Thoracic aorta (tissue), 2 donors: ENCODE data around the gene NANOS3. TPM values are rescaled to one million over a fixed set of nuclear protein-coding genes. Genes with fewer than 3 reads are reported as not detected.
A peak's percentile ranks its signal among the peaks of the same experiment; 100 is the strongest.

Experiments used
- ATAC-seq: fragments of 150-250 bp; one replicate; pipeline ENCODE4 v1.8.0; 2017; ENCODE audit warnings: low read depth; ENCODE audit not compliant: insufficient number of reproducible peaks, low FRiP score
- DNase-seq: peaks from one replicate; pipeline ENCODE4 v3.0.0-alpha.2; 2020; ENCODE audit warnings: low spot score
- H3K27ac ChIP-seq, 2 donors: fragments of 200-600 bp; sonication (generic); 1 replicate in 1 of 2; 2 replicates in 1 of 2; pipeline ENCODE4 v1.5.1; 2016; ENCODE audit warnings: mild to moderate bottlenecking in 2 of 2, moderate library complexity in 2 of 2
- H3K27me3 ChIP-seq: fragments of 200-600 bp; sonication (generic); replicated peaks from 2 replicates; pipeline ENCODE4 v1.6.0; 2016; ENCODE audit warnings: mild to moderate bottlenecking; ENCODE audit not compliant: insufficient read depth
- H3K36me3 ChIP-seq: fragments of 200-600 bp; sonication (generic); one replicate; pipeline ENCODE4 v1.5.1; 2016
- H3K4me1 ChIP-seq, 2 donors: fragments of 200-600 bp; sonication (generic); 1 replicate in 1 of 2; 2 replicates in 1 of 2; pipeline versions ENCODE4 v1.5.1 to v1.6.0; 2016; ENCODE audit warnings: low read depth in 2 of 2, mild to moderate bottlenecking in 1 of 2; ENCODE audit not compliant: control insufficient read depth in 1 of 2
- H3K4me3 ChIP-seq: fragments of 200-600 bp; sonication (generic); 2 replicates; pipeline ENCODE4 v1.5.1; 2016; ENCODE audit warnings: mild to moderate bottlenecking
- H3K9me3 ChIP-seq: fragments of 200-600 bp; sonication (generic); 2 replicates; pipeline ENCODE4 v1.5.1; 2016
- total RNA-seq, 2 donors: library from RNA; depleted of rRNA; stranded (reverse); fragments of >200 nt; gene quantifications; one replicate each; pipeline versions ENCODE4 v1.1.0 to v1.2.3, GENCODE V29; 2016
- TF ChIP-seq, protein P1 (sequence below): fragments of 200-600 bp; sonication (generic); IDR thresholded peaks from one replicate; pipeline ENCODE4 v1.5.1; 2019; ENCODE audit warnings: antibody characterized with exemption

The NANOS3 gene
- total RNA-seq, 2 donors from 2014 or later, result not detected

GRCh38 chr19:13902993-13903555 lies 26.1 kb downstream of the NANOS3 start:
- DNase-seq (no peak), ATAC-seq (no peak)
- TF ChIP-seq, protein P1, sequence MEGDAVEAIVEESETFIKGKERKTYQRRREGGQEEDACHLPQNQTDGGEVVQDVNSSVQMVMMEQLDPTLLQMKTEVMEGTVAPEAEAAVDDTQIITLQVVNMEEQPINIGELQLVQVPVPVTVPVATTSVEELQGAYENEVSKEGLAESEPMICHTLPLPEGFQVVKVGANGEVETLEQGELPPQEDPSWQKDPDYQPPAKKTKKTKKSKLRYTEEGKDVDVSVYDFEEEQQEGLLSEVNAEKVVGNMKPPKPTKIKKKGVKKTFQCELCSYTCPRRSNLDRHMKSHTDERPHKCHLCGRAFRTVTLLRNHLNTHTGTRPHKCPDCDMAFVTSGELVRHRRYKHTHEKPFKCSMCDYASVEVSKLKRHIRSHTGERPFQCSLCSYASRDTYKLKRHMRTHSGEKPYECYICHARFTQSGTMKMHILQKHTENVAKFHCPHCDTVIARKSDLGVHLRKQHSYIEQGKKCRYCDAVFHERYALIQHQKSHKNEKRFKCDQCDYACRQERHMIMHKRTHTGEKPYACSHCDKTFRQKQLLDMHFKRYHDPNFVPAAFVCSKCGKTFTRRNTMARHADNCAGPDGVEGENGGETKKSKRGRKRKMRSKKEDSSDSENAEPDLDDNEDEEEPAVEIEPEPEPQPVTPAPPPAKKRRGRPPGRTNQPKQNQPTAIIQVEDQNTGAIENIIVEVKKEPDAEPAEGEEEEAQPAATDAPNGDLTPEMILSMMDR, result no peak
- Histone ChIP-seq H3K27me3 (no peaks in the 10 kb centered on the region), H3K4me1 (peaks cover 7 to 16% of the 10 kb centered on the region in 2 donors), H3K9me3 (no peaks in the 10 kb centered on the region), H3K4me3 (no peak overlapping the region), H3K27ac (no peak overlapping the region), H3K36me3 (no peaks in the 10 kb centered on the region)

- ATAC-seq, result peak; percentile 68
- DNase-seq, result peak; percentile 61
- Histone ChIP-seq H3K9me3 (no peaks in the 10 kb centered on the region), H3K27ac (peak within 1 kb of the TSS in 1 of 2 donors; percentile 13), H3K4me1 (peaks cover 7 to 16% of the 10 kb centered on the region in 2 donors), H3K4me3 (peak within 1 kb of the TSS; percentile 78), H3K36me3 (peaks cover 3% of the 10 kb centered on the region), H3K27me3 (no peaks in the 10 kb centered on the region)
- TF ChIP-seq, protein P1, result peak; percentile 13
Measured at GRCh38 chr19:13905634-13906520, 28.9 kb downstream of the NANOS3 start, which contains the start of the genes BRME1 and CC2D1A. TSS of gene BRME1 (minus strand) at chr19:13906117. CDS start at chr19:13904892, 1,225 bp downstream. TSS of gene CC2D1A (plus strand) at chr19:13906201. CDS start at chr19:13906442, 241 bp downstream.

- Histone ChIP-seq H3K27me3 (no peaks in the 10 kb centered on the region), H3K4me1 (peaks cover 7 to 16% of the 10 kb centered on the region in 2 donors), H3K9me3 (no peaks in the 10 kb centered on the region), H3K27ac (peak overlapping the region in 1 of 2 donors; percentile 13), H3K36me3 (peaks cover 6% of the 10 kb centered on the region), H3K4me3 (peak overlapping the region; percentile 78)
- TF ChIP-seq, protein P1, result no peak
- no peak for ATAC-seq
- no peak for DNase-seq
Measured at GRCh38 chr19:13906521-13906904, 29.6 kb downstream of the NANOS3 start.

- Histone ChIP-seq H3K9me3 (no peaks in the 10 kb centered on the region), H3K4me1 (peaks cover 7 to 16% of the 10 kb centered on the region in 2 donors), H3K27ac (no peak overlapping the region), H3K27me3 (no peaks in the 10 kb centered on the region), H3K4me3 (peak overlapping the region; percentile 78), H3K36me3 (peaks cover 8% of the 10 kb centered on the region)
- no peak for ATAC-seq
- no peak for DNase-seq
- TF ChIP-seq, protein P1, result no peak
Measured at GRCh38 chr19:13906910-13907309, 30.0 kb downstream of the NANOS3 start.

DNA sequence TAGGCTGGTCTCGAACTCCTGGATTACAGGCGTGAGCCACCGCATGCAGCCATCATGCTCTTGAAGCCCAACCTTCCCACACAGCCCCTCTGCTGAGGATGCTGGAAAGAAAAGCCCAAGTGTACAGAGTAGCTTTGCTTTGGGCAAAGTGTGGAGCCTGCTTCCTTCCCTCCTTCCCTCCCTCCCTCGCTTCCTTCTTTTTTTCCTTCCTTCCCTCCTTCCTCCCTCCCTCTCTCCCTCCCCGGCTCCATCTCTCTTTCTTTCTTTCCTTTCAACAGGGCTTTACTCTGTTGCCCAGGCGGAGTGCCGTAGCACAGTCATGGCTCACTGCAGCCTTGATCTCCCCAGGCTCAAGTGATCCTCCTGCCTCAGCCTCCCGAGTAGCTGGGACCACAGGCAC lies 31.7 kb downstream of the NANOS3 start:
- H3K27me3 ChIP-seq, result no peaks in the 10 kb centered on the region
- H3K4me1 ChIP-seq, result peaks cover 7 to 16% of the 10 kb centered on the region in 2 donors
- DNase-seq, result no peak
- H3K4me3 ChIP-seq, result no peak overlapping the region
- no peaks in the 10 kb centered on the region for H3K9me3 ChIP-seq
- no peak overlapping the region for H3K27ac ChIP-seq
- TF ChIP-seq, protein P1, result no peak
- no peak for ATAC-seq
- peaks cover 25% of the 10 kb centered on the region for H3K36me3 ChIP-seq
